GM19328 (cell line): ENCODE data around the gene KIF26B.
"Not testable (repeated sequence)": the region's sequence is repeated elsewhere in the genome, so short reads cannot be mapped to it uniquely, and the experiment has no call there.

Experiments
- ATAC-seq: cut with Tn5 transposase; IDR thresholded peaks from one replicate; pipeline ENCODE4 v1.9.1; 2021; ENCODE audit warnings: mild to moderate bottlenecking, moderate library complexity; ENCODE audit not compliant: unreplicated experiment

KIF26B gene

DNA sequence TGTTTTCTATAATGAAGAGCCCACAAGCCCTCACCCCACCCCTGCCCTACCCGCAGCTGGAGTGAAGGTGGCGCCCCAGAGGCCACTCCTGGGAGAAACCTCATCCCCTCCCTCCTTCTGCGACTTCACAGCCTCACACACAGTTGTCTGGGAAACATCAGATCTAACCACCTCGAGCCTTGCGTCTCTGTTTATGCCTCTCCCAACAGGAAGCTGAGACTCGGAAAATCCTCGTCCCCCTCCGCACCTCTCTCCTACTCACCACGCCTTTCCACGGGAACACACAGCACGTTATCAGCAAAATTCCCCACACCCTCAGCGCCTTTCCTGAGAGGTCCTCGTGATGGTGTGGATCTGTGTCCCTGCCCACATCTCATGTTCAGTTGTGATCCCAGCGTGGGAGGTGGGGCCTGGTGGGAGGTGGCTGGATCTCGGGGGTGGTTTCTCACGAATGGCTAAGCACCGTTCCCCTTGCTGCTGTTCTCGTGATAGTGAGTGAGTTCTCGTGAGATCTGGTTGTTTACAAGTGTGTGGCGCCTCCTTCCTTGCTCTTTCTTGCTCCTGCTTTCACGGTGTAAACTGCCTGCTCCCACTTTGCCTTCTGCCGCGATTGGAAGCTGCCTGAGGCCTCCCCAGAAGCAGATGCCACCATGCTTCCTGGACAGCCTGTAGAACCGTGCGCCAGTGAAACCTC, 190.6 kb downstream of the KIF26B start:
- ATAC-seq, result no peak

DNA sequence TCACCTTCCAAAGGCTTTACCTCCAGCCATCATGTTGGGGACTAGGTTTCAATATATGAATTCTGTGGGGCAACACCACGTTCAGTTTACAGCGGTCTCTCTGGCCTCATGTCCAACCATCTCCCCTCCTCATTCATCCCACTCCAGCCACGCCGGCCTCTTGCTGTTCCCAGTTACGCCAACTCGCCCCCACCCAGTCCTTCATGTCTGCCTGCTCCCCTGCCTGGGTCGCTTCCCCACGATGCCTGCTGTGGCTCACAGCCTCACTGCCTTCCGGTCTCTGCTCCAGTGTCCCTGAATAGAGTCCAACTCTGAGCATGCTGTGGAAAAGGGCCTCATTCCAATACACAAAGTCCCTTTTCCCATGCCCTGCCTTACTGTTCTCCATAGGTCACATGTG, 193.8 kb downstream of the KIF26B start:
- ATAC-seq, result no peak

GRCh38 chr1:245353411-245353810, 198.6 kb downstream of the KIF26B start:
- ATAC-seq, result no peak

- no peak for ATAC-seq
Measured at GRCh38 chr1:245353915-245354775, 199.4 kb downstream of the KIF26B start.

DNA sequence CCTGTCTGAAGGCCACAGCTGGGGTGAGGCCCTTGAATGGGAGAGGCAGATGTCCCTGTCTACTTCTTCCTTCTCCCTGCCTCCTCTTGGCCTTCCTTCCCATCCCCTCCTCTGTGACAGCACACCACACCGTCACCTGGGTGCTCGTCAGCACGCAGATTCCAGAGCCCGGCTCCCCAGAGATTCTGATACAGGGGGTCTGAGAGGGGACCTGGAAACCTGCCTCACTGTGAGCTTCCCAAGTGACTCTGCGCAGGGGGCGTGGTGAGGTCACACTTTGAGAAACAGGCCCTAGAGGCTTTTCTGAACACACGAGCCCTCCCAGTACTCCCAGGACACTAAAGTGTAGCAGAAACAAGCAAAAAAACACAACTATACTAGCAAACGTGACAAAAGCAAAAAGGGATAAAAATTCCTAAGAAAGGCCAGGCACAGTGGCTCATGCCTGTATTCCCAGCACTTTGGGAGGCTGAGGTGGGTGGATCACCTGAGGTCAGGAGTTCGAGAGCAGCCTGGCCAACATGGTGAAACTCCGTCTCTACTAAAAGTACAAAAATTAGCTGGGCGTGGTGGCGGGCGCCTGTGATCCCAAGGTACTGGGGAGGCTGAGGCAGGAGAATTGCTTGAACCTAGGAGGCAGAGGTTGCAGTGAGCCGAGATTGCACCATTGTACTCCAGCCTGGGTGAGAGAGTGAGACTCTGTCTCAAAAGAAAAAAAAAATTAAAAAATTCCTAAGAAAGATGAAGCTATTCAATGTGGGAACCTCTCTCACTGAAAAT, 201.3 kb downstream of the KIF26B start:
- not testable (repeated sequence) for ATAC-seq

- no peak for ATAC-seq
Measured at GRCh38 chr1:245356891-245357585, 202.3 kb downstream of the KIF26B start.

- ATAC-seq, result not testable (repeated sequence)
Measured at GRCh38 chr1:245359101-245359680, 204.4 kb downstream of the KIF26B start.

DNA sequence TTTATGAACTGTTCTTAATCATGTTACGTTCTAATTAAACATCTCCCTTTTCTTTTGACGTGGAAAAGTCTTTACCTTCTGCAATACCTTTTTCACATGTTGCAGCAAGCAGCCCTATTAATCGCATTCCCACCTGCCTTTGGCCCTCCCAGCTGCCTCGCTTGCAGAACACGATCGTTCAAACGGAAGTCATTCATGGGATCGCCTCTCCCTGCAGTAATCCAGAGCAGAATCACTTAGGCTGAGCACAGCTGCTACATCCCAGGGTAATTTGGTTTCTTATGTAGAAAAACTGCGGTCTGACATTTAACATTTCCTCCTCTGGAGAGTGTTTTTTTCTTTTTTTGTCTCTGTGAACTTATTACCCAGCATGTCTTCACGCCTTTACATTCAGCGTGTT, 206.3 kb downstream of the KIF26B start:
- ATAC-seq, result no peak

GRCh38 chr1:245361951-245362350, 207.2 kb downstream of the KIF26B start:
- ATAC-seq, result no peak

DNA sequence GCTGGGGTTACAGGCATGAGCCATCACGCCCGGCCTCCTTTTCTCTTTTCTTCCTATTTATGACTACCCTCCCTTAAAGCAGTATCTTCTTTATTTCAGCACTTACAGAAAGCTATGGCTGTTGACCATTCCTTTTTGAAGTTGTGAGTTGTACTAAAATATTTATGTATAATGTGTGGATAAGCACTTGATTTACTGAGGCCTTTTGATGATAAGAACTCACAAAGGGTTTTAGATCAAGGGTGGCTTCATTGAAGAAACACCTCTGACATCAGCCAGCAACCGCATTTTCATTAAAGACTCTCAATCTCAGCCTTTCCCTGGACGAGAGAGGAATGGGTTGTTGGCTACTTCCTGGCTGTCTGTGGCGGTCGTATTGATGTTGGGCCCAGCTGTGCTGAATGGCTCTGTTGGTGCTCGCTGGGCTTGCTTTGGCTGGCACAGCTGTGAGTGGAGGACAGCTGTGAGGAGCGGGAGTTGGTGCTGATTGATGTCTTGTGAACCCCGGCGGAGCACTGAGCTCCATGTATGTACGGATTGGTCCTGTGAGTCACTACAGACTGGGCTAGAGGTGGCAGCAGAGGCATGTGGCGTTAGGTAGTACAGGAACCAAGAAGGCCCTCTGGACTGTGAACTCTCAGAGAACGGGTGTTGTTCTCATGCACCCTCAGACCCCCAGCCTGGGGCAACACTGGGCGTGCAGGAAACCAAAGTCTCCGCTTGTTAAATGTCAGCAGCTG, 208.8 kb downstream of the KIF26B start:
- no peak for ATAC-seq

GRCh38 chr1:245365095-245366020, 210.6 kb downstream of the KIF26B start:
- ATAC-seq, result no peak

GRCh38 chr1:245366886-245367285, 212.1 kb downstream of the KIF26B start:
- ATAC-seq, result no peak

DNA sequence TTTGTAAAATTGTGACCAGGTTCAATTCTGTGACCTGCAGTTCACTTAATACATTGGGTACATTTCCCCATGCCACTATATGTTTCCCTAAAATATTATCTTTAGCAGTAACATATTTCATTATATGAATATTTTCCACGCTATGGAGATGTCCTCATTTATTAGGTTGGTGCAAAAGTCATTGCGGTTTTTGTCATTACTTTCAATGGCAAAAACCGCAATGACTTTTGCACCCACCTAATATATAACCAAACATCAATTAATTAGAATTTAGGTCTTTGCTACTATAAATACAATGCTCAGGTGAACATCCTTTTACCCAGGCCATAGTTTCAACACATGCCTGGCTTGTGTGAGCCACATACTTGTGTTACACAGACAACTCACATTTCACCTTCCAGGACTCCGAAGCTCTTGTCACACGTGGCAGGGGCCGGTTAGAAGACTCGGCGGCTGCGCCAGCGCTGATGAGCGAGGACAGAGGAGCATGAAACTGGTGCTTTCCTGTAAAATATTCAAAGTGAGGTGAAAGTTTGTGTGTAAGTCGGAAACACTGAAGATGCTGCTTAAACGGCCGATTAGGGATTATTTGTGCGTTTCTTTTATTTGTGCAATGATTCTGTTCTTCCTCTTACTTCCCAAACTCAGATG, 215.5 kb downstream of the KIF26B start:
- no peak for ATAC-seq

GRCh38 chr1:245370905-245371581, 216.3 kb downstream of the KIF26B start:
- no peak for ATAC-seq

DNA sequence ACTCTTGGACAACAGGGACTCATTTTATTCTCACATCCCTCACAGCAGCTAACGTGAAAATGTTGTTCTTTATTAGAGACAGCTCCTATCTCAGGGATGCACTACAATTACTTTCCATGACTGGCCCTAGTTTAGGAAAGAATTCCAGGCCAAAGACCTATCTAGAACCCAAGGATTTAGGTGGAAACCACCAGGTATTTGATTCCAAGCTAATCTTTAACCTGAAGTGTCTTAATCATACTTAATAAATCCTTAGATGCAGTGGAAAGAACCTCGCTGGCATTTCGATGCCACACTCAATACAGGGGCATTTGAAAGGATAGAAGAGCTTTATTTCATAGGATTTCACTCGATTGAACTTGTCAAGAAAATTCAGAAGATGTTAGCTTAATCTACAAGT, 218.3 kb downstream of the KIF26B start:
- ATAC-seq, result no peak

DNA sequence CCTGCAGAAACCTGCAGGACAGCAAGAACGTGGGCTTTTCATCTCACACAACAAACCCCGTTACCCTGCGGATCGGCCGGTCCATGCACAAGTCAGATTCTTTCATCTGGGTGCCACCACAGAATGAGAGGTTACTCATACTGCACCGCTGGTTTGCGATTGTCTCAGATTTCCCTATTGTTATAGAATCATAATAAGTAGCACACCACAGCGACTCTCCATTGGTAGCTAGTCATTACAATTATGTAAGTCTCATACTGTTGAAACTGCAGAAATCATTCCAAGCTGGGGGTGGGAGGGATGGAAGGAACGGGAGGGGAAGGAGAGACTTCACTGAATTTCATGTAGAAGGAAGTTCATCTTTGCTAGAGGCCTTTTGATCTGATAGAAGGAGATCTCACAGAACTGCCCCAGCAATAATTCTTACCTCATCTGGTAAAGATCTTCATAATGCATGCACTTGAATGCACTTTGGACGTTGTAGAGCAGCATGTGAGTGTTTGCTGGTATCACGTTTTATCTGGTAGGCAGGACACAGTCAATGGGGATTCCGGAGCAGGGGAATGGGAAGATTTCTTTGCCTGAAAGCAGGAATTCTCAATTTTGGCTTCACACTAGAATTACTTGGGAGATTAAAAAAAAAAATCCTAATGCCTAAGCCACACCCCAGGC, 221.1 kb downstream of the KIF26B start:
- no peak for ATAC-seq

- ATAC-seq, result no peak
Measured at GRCh38 chr1:245377854-245378253, 223.1 kb downstream of the KIF26B start.
